ENCODE results near the gene ZNF492.
"Not testable (repeated sequence)": the region's sequence is repeated elsewhere in the genome, so short reads cannot be mapped to it uniquely, and the experiment has no call there.

Gene ZNF492

GRCh38 chr19:22633706-22634449 lies at the start of gene ZNF492:
TSS of gene ZNF492 (plus strand) at chr19:22634324. CDS start at chr19:22653400, 19,076 bp downstream.
- peak; percentile 77 for DNase-seq (ENCODE audit: low read depth)

- DNase-seq (ENCODE audit: low read depth), result no peak
Observed at GRCh38 chr19:22595422-22595821, 38.7 kb upstream of the ZNF492 start.

- DNase-seq (ENCODE audit: low read depth), result no peak
Observed at GRCh38 chr19:22595918-22596341, 38.2 kb upstream of the ZNF492 start.

- no peak for DNase-seq (ENCODE audit: low read depth)
Observed at GRCh38 chr19:22600690-22601648, 33.2 kb upstream of the ZNF492 start.

- no peak for DNase-seq (ENCODE audit: low read depth)
Observed at GRCh38 chr19:22601906-22602630, 32.1 kb upstream of the ZNF492 start.

- DNase-seq (ENCODE audit: low read depth), result no peak
Observed at GRCh38 chr19:22602631-22603272, 31.4 kb upstream of the ZNF492 start.

GRCh38 chr19:22603518-22604440 lies 30.3 kb upstream of the ZNF492 start:
- DNase-seq (ENCODE audit: low read depth), result no peak

GRCh38 chr19:22604571-22605274 lies 29.4 kb upstream of the ZNF492 start:
- no peak for DNase-seq (ENCODE audit: low read depth)

- DNase-seq (ENCODE audit: low read depth), result no peak
Observed at GRCh38 chr19:22605275-22606211, 28.6 kb upstream of the ZNF492 start.

- no peak for DNase-seq (ENCODE audit: low read depth)
Observed at GRCh38 chr19:22606212-22606553, 27.9 kb upstream of the ZNF492 start.

- DNase-seq (ENCODE audit: low read depth), result no peak
Observed at GRCh38 chr19:22606954-22607652, 27.0 kb upstream of the ZNF492 start.

- no peak for DNase-seq (ENCODE audit: low read depth)
Observed at GRCh38 chr19:22607653-22608430, 26.3 kb upstream of the ZNF492 start.

GRCh38 chr19:22608441-22608840 lies 25.7 kb upstream of the ZNF492 start:
- DNase-seq (ENCODE audit: low read depth), result no peak

- DNase-seq (ENCODE audit: low read depth), result no peak
Observed at GRCh38 chr19:22609630-22610029, 24.5 kb upstream of the ZNF492 start.

GRCh38 chr19:22610121-22610520 lies 24.0 kb upstream of the ZNF492 start:
- DNase-seq (ENCODE audit: low read depth), result no peak

- no peak for DNase-seq (ENCODE audit: low read depth)
Observed at GRCh38 chr19:22612316-22612715, 21.8 kb upstream of the ZNF492 start.

GRCh38 chr19:22616659-22617058 lies 17.5 kb upstream of the ZNF492 start:
- DNase-seq (ENCODE audit: low read depth), result no peak

GRCh38 chr19:22617181-22617580 lies 16.9 kb upstream of the ZNF492 start:
- DNase-seq (ENCODE audit: low read depth), result not testable (repeated sequence)
